ENCODE measurements around the gene COG3. TPM values are rescaled to one million over a fixed set of nuclear protein-coding genes. Genes with fewer than 3 reads are reported as not detected.

The COG3 gene
- total and polyA plus RNA-seq, 2 of the 13 experiments (the other 11 are each of a cell fraction or from before 2014, with no cell fraction given), result 37.8 to 47.5 TPM

- TF ChIP-seq ZBTB40 (IDR thresholded peaks at IDR 0.05), result no peak
- TF ChIP-seq ZBTB40 (CRISPR knock-in tag; IDR thresholded peaks at IDR 0.05), result peak; percentile 59; the same call in 1 of the 2 replicates
- peak; percentile 57 for TF ChIP-seq SP2 (CRISPR knock-in tag; IDR thresholded peaks at IDR 0.05)
- no peak for TF ChIP-seq HINFP (CRISPR knock-in tag; IDR thresholded peaks at IDR 0.05; ENCODE audit: low read depth)
- TF ChIP-seq PAXIP1 (CRISPR knock-in tag; conservative IDR thresholded peaks at IDR 0.05), result 0 out of 2 replicates have a peak, but pooled peaks have one; percentile 16
- peak; percentile 83 for TF ChIP-seq BHLHE40 (IDR thresholded peaks at IDR 0.05; ENCODE audit: low read length)
- no peak for TF ChIP-seq DDIT3 (CRISPR knock-in tag; IDR thresholded peaks at IDR 0.05)
- no peak for TF ChIP-seq CSRNP2 (CRISPR knock-in tag; conservative IDR thresholded peaks at IDR 0.05; ENCODE audit: low read depth)
- TF ChIP-seq PAF1 (CRISPR knock-in tag; IDR thresholded peaks at IDR 0.05), result no peak
- peak; percentile 77 for TF ChIP-seq ZNF563 (CRISPR knock-in tag; IDR thresholded peaks at IDR 0.05)
- peak; percentile 53; the same call in 1 of the 2 replicates for TF ChIP-seq TFAP4 (IDR thresholded peaks at IDR 0.05; ENCODE audit: borderline replicate concordance, low read depth)
Observed at GRCh38 chr13:45417790-45418534, 46.8 kb upstream of the COG3 start, which contains the start of gene SLC25A30 (continued).
